ENCODE results near the gene HDAC8. TPM values are rescaled to one million over a fixed set of nuclear protein-coding genes. Genes with fewer than 3 reads are reported as not detected.

HDAC8 gene
- total RNA-seq, 1 experiment from 2014 or later = 33.5 TPM

GRCh38 chrX:72540318-72540717 lies 32.3 kb downstream of the HDAC8 start:
- DNase-seq (ENCODE audit: low read depth, low spot score) = no peak

DNA sequence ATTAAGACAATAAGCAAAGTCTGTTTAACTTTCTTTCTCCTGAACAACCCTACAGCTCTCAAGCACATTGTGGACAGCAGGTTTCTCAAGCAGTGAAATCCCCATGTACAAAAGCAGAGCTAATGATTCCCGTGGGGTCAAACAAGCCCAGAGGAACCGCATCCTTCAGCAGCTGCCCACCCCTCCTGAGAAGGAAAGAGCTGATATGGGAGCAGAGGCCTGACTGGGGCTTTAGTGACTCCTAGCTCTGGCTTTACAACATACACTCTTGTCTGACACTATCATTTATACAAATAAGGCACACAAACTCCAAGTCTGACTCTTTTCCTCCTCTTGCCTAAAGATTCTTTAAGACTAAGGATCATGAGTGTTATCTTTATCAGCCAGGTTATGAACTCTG lies 32.8 kb downstream of the HDAC8 start:
- CTCF ChIA-PET = interaction anchor here (0.6 to 1.2 kb wide), 2 partner anchors 34 to 51 kb away, joined by 3 to 8 read pairs; no protein-coding TSS in a partner anchor
- Histone ChIP-seq H3K27ac (ENCODE audit: low read length) (no peak overlapping the region), H3K9me3 (ENCODE audit: control insufficient read depth, insufficient read depth, low read depth, low read length) (no peaks in the 10 kb centered on the region), H3K4me1 (ENCODE audit: control insufficient read depth, insufficient read depth, low read length) (no peaks in the 10 kb centered on the region), H3K4me3 (ENCODE audit: low read depth in 2 of 2, low read length in 2 of 2) (no peak overlapping the region), H3K27me3 (ENCODE audit: control insufficient read depth, insufficient read depth, low read length) (no peaks in the 10 kb centered on the region), H3K36me3 (ENCODE audit: control insufficient read depth, insufficient read depth, low read length) (no peaks in the 10 kb centered on the region; the same call in 1 of the 2 replicates)
- no peak for TF ChIP-seq POLR2AphosphoS5 (IDR thresholded peaks at IDR 0.05; ENCODE audit: low read depth, low read length)
- TF ChIP-seq TCF7L2 (IDR thresholded peaks at IDR 0.05; ENCODE audit: low read depth, low read length) = no peak
- no peak for TF ChIP-seq REST (IDR thresholded peaks at IDR 0.05; ENCODE audit: insufficient read depth in 1 of 2, low read depth in 2 of 2, low read length in 1 of 2)
- no peak for TF ChIP-seq CTCF (IDR thresholded peaks at IDR 0.05)
- TF ChIP-seq SIN3A (IDR thresholded peaks at IDR 0.05; ENCODE audit: borderline replicate concordance, insufficient read depth, low read depth, low read length) = no peak
- ATAC-seq (no peak), DNase-seq (ENCODE audit: low read depth, low spot score) (no peak)
- intact Hi-C loops (cut with micrococcal nuclease; ENCODE audit: unreplicated experiment) = no loop called here
- POLR2A ChIA-PET = no interaction called here
- BruUV-seq (replicated peaks) = no TSS peak
- in situ Hi-C loops (cut with HindIII; ENCODE audit: low pct_unique_long_range_greater_than_20kb, low sequenced_read_pairs) = no loop called here

More at GRCh38 chrX:72540318-72540717, 32.3 kb downstream of the HDAC8 start:
- Histone ChIP-seq H3K27me3 (ENCODE audit: control insufficient read depth, insufficient read depth, low read length) (no peaks in the 10 kb centered on the region), H3K9me3 (ENCODE audit: control insufficient read depth, insufficient read depth, low read depth, low read length) (no peaks in the 10 kb centered on the region), H3K27ac (ENCODE audit: low read length) (no peak overlapping the region), H3K36me3 (ENCODE audit: control insufficient read depth, insufficient read depth, low read length) (no peaks in the 10 kb centered on the region; the same call in 1 of the 2 replicates), H3K4me3 (ENCODE audit: low read depth in 2 of 2, low read length in 2 of 2) (no peak overlapping the region), H3K4me1 (ENCODE audit: control insufficient read depth, insufficient read depth, low read length) (no peaks in the 10 kb centered on the region)
- no peak for TF ChIP-seq SIN3A (IDR thresholded peaks at IDR 0.05; ENCODE audit: borderline replicate concordance, insufficient read depth, low read depth, low read length)
- TF ChIP-seq CTCF (IDR thresholded peaks at IDR 0.05) = peak; percentile 29; the same call in 1 of the 2 replicates
- CTCF ChIA-PET = interaction anchor here (0.5 to 1.2 kb wide), 6 partner anchors 27 to 295 kb away, joined by 3 to 10 read pairs (median 3); no protein-coding TSS in a partner anchor
- POLR2A ChIA-PET = interaction anchor here (0.6 kb wide), 3 partner anchors 35 to 302 kb away, joined by 3 to 6 read pairs (median 3); partner anchors contain the start of gene ERCC6L
- intact Hi-C loops (cut with micrococcal nuclease; ENCODE audit: unreplicated experiment) = no loop called here
- in situ Hi-C loops (cut with HindIII; ENCODE audit: low pct_unique_long_range_greater_than_20kb, low sequenced_read_pairs) = no loop called here
- no peak for ATAC-seq
- no TSS peak for BruUV-seq (replicated peaks)
